Stimulated activated CD8-positive, alpha-beta memory T cell treated with anti-CD3 and anti-CD28 coated beads, Interleukin-7, amount 100 ng/mL, for 24 hours (primary cell): ENCODE measurements around the gene NCF4.

Experiments
- DNase-seq: peaks from one replicate; pipeline ENCODE4 v3.0.0-alpha.2; 2020; ENCODE audit warnings: low read depth

NCF4 gene

DNA sequence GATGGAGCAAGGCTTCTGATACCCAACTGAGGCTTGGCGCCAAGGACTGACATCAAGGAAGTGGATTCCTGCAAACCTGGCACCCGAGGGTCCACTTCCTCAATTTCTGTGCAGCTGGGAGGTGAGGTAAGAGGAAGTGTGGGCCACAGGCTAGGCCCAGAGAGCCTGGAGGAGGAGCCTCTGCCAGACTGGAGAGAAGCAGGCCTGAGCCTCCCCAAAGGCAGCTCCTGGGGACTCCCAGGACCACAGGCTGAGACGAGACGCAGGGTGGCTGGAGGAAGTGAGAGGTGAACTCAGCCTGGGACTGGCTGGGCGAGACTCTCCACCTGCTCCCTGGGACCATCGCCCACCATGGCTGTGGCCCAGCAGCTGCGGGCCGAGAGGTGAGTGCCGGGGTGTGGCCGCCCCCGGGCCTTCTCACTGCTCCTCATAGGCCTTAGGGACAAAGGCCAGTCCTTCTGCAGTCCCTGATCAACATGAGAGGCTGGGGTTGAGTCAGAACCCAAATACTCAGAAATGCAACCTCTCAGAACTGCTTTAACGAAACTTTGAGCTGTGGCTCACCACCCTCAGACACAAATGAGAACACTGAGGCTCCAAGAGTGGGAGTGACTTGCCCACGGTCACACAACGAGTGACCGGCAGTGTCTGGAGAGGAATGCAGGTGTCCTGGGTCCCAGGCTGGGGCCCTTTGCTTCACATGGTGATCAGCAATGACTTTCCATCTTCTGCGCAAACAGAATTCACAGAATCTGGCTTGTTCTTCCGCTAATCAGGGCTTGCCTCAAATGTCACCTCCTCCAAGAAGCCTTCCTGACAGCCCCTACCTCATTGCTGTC is at the start of gene NCF4:
Gene NCF4, plus strand, starts transcription at position 186 of the 839 bp plus-strand sequence. Its CDS starts 166 bp downstream, at position 352.
- DNase-seq = no peak

DNA sequence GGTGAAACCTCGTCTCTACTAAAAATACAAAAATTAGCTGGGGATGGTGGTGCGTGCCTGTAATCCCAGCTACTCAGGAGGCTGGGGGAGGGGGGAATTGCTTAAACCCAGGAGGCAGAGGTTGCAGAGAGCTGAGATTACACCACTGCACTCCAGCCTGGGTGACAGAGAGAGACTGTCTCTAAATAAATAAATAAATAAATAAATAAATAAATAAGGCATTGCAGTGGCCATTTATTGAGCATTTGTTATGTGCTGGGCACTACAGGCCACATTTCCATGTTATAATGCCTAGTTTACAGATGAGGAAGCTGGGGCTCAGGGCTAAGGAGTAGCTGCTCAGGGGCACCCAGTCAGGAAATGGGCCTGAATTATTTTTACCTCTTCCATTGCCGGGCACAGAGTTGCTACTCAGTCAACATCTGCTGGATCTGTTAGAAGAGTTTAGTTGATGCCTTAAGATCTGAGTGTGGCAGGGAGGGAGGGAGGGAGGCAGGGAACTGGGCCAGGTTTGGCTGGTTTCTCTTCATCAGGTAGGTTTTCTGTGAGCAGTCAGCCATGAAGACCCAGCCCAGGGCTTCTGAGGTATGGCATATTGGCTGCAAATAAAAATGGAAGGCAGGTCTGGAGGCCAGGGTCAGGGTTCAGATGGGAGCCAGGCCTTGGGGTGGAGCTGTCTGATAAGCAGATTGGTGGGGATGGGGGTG is 49.6 kb upstream of the NCF4 start:
- DNase-seq = no peak

DNA sequence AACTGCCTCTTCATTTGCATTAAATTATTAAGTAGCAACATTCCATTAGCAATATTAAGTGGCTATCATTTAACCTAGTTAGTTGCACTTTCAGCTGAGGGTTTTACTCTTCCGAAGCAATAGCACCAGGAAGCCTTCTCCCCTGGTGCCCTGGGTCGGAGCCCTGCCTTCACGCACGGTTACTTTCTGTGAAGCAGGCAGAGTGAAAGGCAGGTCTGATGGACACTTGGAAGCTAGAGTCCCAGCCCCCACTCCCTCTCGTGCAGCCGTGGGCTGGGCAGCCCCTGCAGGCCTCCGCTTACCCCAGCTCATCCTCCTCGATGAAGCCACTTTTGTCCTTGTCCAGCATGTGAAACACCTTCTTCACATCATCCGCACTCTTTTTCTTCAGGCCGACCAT is 46.0 kb upstream of the NCF4 start:
- DNase-seq = no peak

DNA sequence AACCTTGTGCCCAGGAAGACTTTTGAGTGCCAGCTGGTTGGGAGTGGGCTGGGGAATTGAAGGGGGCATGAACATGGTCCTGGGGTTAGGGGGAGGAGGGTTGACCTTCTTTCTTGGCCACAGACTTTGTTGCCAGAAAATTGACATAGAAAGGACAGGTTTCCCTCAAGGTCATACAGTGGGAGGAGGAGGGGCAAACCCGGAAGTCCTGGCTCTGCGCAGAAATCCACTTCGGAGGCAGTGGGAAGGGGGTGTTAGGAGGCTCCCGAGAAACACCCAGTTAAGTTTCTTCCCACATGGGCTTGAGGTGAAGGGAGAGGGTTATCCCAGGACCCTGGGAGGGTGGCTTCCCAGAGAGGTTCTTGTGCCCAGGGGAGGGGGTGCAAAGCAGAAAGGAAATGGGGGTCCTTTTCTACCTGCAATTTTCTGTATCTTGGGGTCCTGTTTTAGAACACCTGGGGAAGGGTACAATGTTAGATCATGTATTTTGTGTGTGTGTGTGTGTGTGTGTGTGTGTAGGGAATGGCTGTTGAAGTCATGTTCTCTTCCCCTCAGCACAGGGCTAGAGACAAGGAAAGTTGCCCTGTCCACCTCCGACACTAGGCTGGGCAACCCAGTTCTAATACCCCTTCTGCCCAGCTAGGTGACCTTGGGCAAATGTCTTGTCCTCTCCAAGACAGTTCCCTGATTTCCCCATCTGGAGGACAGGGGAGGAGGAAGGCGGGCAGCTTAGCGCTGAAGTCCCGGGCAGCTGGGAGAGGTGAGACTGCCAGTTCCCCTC is 45.1 kb upstream of the NCF4 start:
- no peak for DNase-seq

DNA sequence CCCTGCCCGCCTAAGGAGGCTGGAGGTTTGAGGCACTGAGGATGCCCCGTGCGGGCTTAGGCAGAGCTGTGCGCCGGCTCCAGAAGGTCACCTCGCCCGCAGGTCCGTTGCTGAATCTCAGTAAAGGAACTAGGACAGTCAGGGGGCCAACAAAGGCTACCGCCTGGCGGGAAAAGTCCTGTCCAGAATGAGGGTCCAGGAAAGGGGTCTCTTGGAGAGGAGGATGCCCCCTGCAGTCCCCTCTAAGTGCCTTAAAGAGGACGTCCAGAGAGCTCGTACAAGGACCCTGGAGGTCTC is 44.5 kb upstream of the NCF4 start:
- no peak for DNase-seq

DNA sequence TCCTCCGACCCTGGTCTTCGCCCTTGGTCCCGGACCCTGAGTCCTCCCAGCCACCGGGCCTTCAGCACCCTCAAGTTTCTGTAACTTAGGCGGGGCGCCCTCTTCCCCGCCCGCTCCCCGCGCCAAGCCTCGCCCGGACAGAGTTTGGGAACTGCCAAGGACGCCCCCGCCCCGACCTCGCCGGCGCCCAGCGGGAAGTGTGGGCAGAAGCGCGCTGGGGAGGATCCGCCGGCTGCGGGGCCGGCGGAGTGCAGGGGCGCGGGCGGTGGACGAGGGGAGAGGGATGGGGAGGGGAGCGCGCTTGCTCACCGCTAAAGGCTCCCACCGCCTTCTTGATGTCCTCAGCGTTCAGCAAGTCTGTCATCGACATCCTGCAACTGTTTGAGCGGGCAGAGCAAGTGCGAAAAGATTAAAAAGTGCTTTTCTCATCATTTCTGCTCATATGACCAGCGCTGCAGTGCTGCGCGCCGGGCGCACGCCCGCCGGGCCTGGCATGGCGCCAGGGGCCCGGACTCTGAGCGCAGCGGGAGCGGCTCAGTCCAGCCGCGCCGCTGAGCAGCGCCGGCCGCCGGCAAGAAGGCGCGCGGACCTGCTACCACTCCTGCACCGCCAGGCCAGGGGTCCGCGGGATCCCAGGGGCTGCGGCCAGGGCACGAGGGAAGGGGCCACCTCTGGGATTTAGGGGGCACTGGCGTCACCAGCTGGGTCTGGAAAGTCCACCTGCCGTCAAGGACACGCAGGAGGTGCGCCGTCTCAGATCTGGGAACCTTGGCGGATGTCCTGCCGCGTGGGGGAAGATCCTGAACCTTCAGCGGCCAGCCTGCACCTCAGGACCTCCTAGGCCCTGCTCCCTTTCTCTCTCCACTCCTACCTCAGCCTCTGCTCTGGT is 43.9 kb upstream of the NCF4 start, which contains the start of gene PVALB:
Gene PVALB, minus strand, starts transcription at position 400 of the 889 bp plus-strand sequence. Its CDS starts 30 bp downstream, at position 370.
- DNase-seq = no peak

DNA sequence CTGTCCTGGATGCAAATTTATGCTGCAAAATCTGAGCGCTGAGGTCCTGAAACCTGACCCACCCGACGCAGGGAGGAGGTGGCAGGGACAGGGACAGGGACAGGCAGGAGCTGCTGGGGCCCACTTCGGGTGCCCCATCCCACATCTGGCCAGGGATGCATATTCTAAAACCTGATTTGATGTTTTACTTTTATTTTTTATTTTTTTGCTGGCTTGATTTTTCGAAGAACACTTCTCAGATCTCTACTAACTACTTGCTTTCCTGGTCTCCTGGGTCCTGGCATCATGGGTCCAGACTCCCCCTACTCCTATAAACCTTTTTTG is 43.3 kb upstream of the NCF4 start:
- no peak for DNase-seq

DNA sequence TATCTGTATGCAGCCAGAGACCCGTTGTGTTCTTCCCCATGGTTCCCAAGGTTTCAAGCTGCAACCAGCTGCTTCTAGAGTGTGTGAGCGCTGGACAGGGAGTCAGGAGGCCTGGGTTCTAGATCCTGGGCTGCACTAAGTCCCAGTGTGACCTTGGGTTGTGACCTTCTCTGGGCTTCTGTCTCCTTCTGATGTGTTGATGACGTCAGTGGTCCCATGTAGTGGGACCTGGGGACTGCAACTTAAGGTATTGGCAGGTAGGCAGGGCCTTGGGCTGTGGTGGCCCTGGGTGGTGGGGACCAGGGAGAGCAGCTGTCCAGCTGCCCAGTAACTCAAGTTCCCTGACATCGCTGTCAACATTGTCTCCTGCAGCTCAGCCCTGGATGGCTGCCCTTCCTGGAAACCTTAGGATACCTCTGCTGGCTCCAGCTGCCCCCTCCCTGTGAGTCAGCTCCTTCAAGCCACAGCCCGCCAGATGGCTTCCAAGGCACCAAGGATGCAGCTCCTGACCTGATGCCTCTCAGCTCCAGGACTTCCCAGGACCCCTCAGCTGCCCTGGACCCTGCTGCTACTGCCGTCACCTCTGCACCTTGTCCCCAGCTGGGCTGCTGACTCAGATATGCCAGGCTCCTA is 42.7 kb upstream of the NCF4 start:
- DNase-seq = no peak

DNA sequence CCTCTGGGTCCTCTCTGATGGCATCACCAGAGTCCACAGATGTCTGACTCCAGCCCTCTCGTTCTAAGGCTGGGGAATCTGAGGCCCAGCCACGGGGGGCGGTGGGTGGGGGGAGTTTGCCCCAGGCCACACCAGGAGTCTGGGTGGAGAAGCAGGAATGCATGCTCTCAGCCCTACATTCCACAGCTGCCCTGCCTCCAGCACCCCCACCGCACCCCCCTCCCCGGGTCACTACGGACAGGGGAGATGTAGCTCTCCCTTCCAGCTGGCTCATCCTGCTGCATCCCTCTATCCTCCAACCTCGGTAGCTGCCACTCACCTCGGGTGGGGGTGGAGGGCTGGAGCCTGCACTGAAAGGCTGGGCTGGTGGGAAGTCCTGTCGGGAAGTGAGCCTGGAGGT is 41.7 kb upstream of the NCF4 start:
- DNase-seq = no peak

DNA sequence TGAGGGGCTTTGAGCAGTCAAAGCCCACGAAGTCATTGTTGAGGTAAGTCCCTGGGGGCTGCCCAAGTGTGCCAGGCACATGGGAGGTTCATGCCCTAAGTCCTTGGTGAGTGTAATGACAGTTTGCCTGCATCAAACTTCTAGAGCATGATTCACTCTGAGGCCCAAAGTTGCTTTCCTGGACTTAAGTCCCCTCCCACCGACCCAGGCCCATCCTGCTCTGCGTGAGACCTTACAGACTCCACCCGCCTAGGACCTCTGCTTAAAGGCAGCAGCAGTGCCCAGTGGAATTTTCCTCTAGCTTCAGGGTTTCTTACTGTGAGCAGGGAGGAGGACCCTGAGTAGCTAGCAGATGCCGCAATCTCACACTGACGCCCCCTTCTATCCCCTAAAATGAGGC is 38.2 kb upstream of the NCF4 start:
- DNase-seq = no peak

DNA sequence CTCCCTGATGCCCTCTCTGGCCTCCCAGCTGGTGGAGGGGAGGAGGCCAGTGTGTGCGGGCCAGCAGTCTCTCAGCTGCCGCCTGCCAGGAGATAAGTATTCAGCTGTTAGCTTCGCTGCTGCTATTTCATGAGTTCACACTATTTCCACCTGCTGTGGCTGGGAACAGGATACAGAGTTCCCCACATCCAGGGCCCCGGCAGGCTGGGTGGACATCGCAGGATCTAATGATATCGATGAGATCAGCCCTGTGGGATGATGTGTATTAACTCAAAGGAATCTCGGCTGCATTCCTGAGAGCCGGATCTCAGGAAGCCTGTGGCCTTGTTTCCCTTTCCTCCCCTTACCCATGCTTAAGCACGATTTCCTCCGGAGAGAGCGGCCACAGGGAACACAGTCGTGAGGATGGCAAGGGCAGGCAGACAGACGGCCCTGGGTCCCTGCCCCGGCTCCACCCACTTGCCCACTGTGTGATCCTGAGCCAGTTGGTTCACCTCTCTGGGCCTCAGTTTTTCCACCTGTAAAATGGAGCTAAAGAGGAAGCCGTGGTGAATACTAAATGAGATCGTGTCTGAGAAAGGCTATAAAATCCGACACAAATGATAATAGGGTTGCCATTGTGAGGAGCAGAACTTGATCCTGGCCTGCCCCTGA is 37.5 kb upstream of the NCF4 start:
- no peak for DNase-seq

DNA sequence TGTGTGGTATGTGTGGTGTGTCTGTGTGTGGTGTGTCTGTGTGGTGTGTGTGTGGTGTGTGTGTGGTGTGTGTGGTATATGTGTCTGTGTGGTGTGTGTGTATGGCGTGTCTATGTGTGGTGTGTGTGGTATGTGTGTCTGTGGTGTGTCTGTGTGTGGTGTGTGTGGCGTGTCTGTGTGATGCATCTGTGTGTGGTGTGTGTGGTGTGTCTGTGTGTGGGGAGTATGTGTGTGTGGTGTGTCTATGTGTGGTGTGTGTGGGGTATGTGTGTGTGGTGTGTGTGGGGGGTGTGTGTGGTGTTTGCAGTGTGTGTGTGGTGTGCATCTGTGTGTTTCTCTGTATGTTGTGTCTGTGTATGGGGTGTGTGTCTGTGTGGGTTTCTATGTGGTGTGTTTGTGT is 36.2 kb upstream of the NCF4 start:
- DNase-seq = no peak

DNA sequence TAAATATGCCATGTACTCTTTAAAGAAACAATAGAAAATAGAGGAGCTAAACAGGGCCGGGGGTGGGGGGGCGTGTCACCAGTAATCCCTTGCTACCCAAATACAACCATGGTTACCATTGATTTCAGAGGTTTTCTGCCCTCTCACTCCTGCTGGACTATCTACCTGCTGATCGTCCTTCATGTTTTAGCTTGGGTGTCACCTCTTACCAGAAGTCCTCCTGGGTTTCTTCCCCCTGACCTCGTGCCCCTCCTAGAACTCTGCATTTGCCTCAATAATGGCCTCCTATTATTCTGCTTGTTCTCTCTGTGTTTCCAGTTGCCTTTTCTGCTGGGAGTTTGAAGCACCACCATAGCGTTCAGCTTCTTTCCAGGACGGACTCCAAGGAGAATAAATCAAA is 34.5 kb upstream of the NCF4 start:
- no peak for DNase-seq

DNA sequence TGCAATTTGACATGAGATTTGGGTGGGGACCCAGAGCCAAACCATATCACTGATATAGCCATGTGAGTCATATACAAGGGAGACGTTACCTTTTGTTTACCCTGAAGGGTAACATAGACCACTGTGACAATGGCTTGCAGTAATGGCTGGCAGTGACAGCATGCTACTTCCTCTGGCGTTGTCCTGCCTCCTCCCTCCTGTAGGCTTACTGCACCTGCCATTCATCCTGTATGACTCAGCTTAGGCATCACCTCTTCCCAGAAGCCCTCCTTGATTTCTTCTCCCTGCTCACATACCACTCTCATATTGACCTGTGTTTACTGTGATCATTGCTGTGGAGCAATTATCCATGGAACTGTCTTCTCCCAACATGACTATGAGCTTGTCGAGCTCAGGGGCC is 32.0 kb upstream of the NCF4 start:
- no peak for DNase-seq

DNA sequence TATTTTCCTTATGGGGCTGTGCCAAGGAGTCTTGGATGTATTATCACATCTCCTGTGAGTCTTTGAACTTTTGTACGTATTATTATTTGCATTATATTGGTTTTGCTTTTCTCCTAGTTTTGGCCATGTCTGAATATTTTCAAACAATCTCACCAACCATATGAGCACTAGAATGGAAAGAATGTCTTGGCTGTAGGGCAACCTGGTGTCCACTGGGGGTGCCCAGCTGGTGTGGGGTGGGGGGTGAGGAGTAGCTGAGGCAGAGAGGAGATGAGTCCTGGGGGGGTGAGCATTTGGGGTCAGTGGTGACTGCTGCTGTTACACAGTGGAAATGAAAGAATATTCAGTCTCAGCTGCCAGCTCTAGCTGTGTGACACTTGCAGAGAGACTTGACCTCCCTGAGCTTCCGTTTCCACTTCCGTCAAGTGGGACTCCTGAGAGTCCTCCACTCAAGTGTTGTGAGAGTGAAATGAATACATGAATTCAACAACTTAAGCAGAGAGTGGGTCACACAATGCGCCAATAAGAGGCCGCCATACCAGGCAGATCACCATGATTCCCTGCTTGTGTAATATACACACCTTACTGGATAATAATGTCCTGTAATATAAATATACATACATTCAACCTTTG is 31.3 kb upstream of the NCF4 start:
- no peak for DNase-seq

DNA sequence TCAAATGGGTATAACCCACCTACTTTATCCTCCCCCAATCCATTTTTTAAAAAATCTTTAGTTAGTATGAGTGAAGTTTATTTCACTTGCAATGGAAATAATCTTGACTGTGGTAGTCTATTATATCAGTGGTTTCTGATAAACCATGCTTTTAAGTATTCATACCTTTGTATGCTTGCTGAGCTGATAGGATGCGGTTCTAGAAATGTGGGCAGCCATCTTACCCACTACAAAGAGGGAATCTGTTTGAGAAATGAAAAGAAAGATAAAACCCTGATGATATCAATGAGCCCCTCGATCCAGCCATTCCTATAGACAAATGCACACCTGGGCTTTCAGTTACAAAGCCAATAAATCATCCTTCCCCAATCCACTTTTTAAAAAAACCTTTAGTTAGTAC is 30.2 kb upstream of the NCF4 start:
- no peak for DNase-seq

DNA sequence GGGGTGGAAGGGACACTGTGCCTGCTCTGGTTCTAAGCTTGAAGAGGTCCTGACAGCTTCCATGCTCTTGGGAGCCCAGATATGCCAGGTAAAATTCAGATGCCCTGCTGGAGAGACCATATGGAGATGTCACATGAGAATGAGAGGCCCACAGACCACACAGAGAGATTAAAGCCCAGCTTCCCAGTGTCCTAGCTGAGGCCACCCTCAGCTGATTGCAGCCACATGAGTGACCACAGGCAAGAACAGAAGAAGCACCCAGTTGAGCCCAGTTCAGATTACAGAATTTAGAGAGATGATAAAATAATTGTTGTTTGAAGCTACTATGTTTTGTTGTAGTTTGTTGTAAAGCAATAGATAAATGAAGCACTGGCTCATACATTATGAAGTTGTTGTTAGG is 29.6 kb upstream of the NCF4 start:
- DNase-seq = no peak

DNA sequence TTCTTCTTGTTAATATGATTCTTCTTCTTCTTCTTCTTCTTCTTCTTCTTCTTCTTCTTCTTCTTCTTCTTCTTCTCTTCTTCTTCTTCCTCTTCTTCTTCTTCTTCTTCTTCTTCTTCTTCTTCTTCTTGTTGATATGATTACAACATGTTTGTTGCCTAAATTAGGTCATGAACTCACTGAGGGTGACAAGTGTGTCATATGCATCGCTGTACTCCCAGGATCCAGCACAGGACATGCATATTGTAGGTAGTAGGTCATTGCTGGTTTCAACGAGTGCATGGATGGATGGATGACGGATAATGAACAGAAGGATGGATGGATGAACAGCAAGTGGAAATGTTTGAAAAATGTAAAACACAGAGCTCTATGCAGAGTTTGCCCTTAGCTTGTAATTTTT is 29.1 kb upstream of the NCF4 start:
- no peak for DNase-seq

DNA sequence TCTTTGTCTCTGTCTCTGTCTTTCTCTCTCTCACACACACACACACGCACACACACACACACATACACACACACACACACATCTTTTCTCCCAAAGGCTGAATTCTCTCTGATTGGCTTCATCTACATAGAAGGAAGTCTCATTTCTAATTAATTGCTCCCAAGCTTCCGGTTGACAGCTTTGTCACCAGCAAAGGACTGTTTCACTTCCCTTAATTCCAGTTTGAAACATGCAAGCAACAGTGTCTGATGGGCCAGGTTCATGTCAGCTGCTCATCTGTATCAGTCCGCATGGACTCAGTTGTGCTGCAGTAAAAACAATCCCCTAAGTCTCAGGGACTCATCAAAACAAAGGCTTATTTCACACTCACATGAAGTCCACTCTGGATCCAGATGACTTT is 27.7 kb upstream of the NCF4 start:
- DNase-seq = no peak

DNA sequence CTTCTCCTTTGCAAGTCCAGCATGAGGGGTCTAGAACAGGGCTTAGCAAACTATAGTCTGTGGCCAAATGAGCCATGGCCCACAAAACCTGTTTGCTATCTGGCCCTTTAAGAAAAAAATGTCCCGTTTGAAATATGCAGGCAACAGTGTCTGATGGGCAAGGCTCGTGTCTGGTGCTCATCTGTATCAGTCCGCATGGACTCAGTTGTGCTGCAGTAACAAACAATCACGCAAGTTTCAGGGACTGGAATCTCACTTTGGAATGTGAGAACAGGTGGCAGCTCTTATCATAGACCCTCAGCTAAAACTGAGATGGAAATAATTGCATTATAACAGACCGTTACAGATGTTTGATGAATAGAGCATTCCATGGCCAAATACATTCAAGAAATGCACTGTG is 24.9 kb upstream of the NCF4 start:
- no peak for DNase-seq
